ENCODE data around the gene M1AP.

DNA sequence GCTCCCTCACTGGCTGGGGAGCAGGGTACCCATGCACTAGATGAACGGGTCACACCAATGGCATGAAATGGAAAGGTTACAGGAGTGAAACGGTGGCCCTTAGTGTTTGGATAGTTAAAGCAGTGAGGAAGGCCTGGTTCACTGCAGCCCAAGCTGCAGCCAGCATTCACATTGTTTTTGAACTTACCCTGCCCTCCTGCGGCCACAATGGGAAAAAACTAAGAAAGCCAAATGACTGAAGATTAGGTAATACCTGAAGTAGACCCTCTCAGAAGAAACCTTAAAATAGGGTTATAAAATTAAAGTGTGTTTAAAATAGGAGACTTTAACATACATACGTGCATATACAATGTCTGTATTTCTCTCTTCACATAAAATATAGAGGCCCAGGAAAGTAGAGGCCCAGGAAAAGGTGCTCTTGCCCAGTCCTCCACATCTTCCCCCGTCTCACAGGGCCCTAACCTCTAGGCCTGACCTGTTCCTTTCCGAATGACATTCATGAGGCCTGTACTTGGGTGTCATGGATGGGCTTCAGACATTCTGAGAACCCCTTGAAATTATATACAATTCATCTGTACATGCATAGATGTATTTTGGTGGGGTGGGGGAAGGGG, 60.4 kb downstream of the M1AP start:
- TF ChIP-seq CTCF (IDR thresholded peaks at IDR 0.05): no peak
- TF ChIP-seq POLR2A (IDR thresholded peaks at IDR 0.05): no peak

All from lower leg skin (tissue), 3 donors.